MM.1S (cell line): Measurements from ENCODE around the gene WDR88.

Source experiments
- DNase-seq: peaks from one replicate; pipeline ENCODE4 v3.0.0-alpha.2; 2015
- H2AFZ ChIP-seq: fragments of 300-600 bp; sonication (generic); 2 replicates; pipeline ENCODE4 v1.6.0; 2016; ENCODE audit warnings: antibody characterized with exemption, low read length
- H3F3A ChIP-seq: fragments of 300-600 bp; sonication (generic); 2 replicates; pipeline ENCODE4 v1.6.1; 2016; ENCODE audit warnings: mild to moderate bottlenecking, antibody characterized with exemption, low read length, moderate library complexity, mixed read lengths; ENCODE audit not compliant: insufficient read depth
- H3K27ac ChIP-seq: fragments of 300-600 bp; sonication (generic); 2 replicates; pipeline ENCODE4 v1.5.1; 2016; ENCODE audit warnings: mild to moderate bottlenecking, low read length
- H3K27me3 ChIP-seq: fragments of 300-600 bp; sonication (generic); replicated peaks from 2 replicates; pipeline ENCODE4 v1.6.0; 2016; ENCODE audit warnings: low read length; ENCODE audit not compliant: insufficient read depth
- H3K36me3 ChIP-seq: fragments of 300-600 bp; sonication (generic); replicated peaks from 2 replicates; pipeline ENCODE4 v1.6.1; 2016; ENCODE audit warnings: mild to moderate bottlenecking, low read length, mixed read lengths; ENCODE audit not compliant: insufficient read depth
- H3K4me1 ChIP-seq: fragments of 300-600 bp; sonication (generic); 2 replicates; pipeline ENCODE4 v1.6.1; 2016; ENCODE audit warnings: low read length, mixed read lengths
- H3K4me2 ChIP-seq: fragments of 300-600 bp; sonication (generic); 2 replicates; pipeline ENCODE4 v1.6.0; 2016; ENCODE audit warnings: low read depth, low read length
- H3K4me3 ChIP-seq: fragments of 300-600 bp; sonication (generic); 2 replicates; pipeline ENCODE4 v1.5.1; 2016; ENCODE audit warnings: low read length, mixed read lengths
- H3K79me2 ChIP-seq: fragments of 300-600 bp; sonication (generic); 2 replicates; pipeline ENCODE4 v1.6.1; 2016; ENCODE audit warnings: mixed run types, low read length, mixed read lengths
- H3K9ac ChIP-seq: fragments of 300-600 bp; sonication (generic); 2 replicates; pipeline ENCODE4 v1.6.1; 2016; ENCODE audit warnings: low read length, mixed read lengths
- H3K9me2 ChIP-seq: fragments of 300-600 bp; sonication (generic); replicated peaks from 2 replicates; pipeline ENCODE4 v1.6.1; 2016; ENCODE audit warnings: mild to moderate bottlenecking, low read length, mixed read lengths; ENCODE audit not compliant: insufficient read depth
- H3K9me3 ChIP-seq: fragments of 300-600 bp; sonication (generic); replicated peaks from 2 replicates; pipeline ENCODE4 v1.6.1; 2016; ENCODE audit warnings: mild to moderate bottlenecking, low read length, mixed read lengths; ENCODE audit not compliant: insufficient read depth
- H4K20me1 ChIP-seq: fragments of 300-600 bp; sonication (generic); 2 replicates; pipeline ENCODE4 v1.6.1; 2016; ENCODE audit warnings: mild to moderate bottlenecking, low read length, moderate library complexity, mixed read lengths; ENCODE audit not compliant: insufficient read depth
- CTCF ChIP-seq: fragments of 300-600 bp; sonication (generic); IDR thresholded peaks from 2 replicates; pipeline ENCODE4 v1.5.1; 2016; ENCODE audit warnings: antibody characterized with exemption, low read length, mixed read lengths
- EZH2 ChIP-seq: fragments of 300-600 bp; sonication (generic); optimal IDR thresholded peaks from 2 replicates; pipeline ENCODE3; 2017; ENCODE audit warnings: low read depth, mild to moderate bottlenecking, antibody characterized with exemption, low read length, mixed read lengths
- EZH2phosphoT487 ChIP-seq: fragments of 300-600 bp; sonication (generic); IDR thresholded peaks from 2 replicates; pipeline ENCODE4 v1.6.1; 2018; ENCODE audit warnings: antibody characterized with exemption, low read length

WDR88 gene

GRCh38 chr19:33201473-33201872, 69.6 kb downstream of the WDR88 start:
- H3K9me2 ChIP-seq: no peaks in the 10 kb centered on the region
- no peak overlapping the region for H3K9ac ChIP-seq
- no peaks in the 10 kb centered on the region for H3K9me3 ChIP-seq
- H3K27ac ChIP-seq: no peak overlapping the region
- H4K20me1 ChIP-seq: no peaks in the 10 kb centered on the region
- no peaks in the 10 kb centered on the region for H3K79me2 ChIP-seq
- H3F3A ChIP-seq: no peaks in the 10 kb centered on the region
- H2AFZ ChIP-seq: no peak overlapping the region
- H3K4me1 ChIP-seq: no peaks in the 10 kb centered on the region
- no peak for DNase-seq
- no peaks in the 10 kb centered on the region for H3K36me3 ChIP-seq
- H3K4me2 ChIP-seq: no peak overlapping the region
- TF ChIP-seq EZH2 (no peak), CTCF (no peak), EZH2phosphoT487 (no peak)
- H3K4me3 ChIP-seq: no peak overlapping the region
- H3K27me3 ChIP-seq: no peaks in the 10 kb centered on the region

GRCh38 chr19:33201886-33202545, 70.1 kb downstream of the WDR88 start:
- Histone ChIP-seq H3K4me1 (no peaks in the 10 kb centered on the region), H3K36me3 (no peaks in the 10 kb centered on the region), H3K27ac (no peak overlapping the region), H3K9me2 (no peaks in the 10 kb centered on the region), H3F3A (no peaks in the 10 kb centered on the region), H3K4me2 (no peak overlapping the region), H4K20me1 (no peaks in the 10 kb centered on the region), H3K27me3 (no peaks in the 10 kb centered on the region), H3K79me2 (no peaks in the 10 kb centered on the region), H2AFZ (no peak overlapping the region), H3K4me3 (no peak overlapping the region), H3K9me3 (no peaks in the 10 kb centered on the region), H3K9ac (no peak overlapping the region)
- no peak for TF ChIP-seq CTCF
- no peak for DNase-seq

- Histone ChIP-seq H3K4me2 (no peak overlapping the region), H3F3A (no peaks in the 10 kb centered on the region), H3K27me3 (no peaks in the 10 kb centered on the region), H3K9me3 (no peaks in the 10 kb centered on the region), H4K20me1 (no peaks in the 10 kb centered on the region), H3K4me1 (no peaks in the 10 kb centered on the region), H3K9me2 (no peaks in the 10 kb centered on the region), H3K27ac (no peak overlapping the region), H3K9ac (no peak overlapping the region), H2AFZ (no peak overlapping the region), H3K36me3 (no peaks in the 10 kb centered on the region), H3K4me3 (no peak overlapping the region), H3K79me2 (no peaks in the 10 kb centered on the region)
- DNase-seq: no peak
- TF ChIP-seq EZH2phosphoT487 (no peak), CTCF (no peak), EZH2 (no peak)
Measured at GRCh38 chr19:33202546-33203507, 70.9 kb downstream of the WDR88 start.
